ENCODE results near the gene MED28.

GRCh38 chr4:17664755-17665154, 50.3 kb downstream of the MED28 start:
- TF ChIP-seq GATA2 (IDR thresholded peaks at IDR 0.05; ENCODE audit: low read depth, low read length) (no peak), GATA3 (IDR thresholded peaks at IDR 0.05; ENCODE audit: low read depth, low read length) (no peak)

All from SH-SY5Y (cell line).